Measurements from ENCODE around the gene KRTAP1-1. TPM values are rescaled to one million over a fixed set of nuclear protein-coding genes. Genes with fewer than 3 reads are reported as not detected.
"Not testable (repeated sequence)": the region's sequence is repeated elsewhere in the genome, so short reads cannot be mapped to it uniquely, and the experiment has no call there.

The KRTAP1-1 gene
- polyA plus RNA-seq (ENCODE audit: insufficient read length) = not detected

GRCh38 chr17:41040783-41041571 is at the start of gene KRTAP1-1:
TSS of gene KRTAP1-1 (minus strand) at chr17:41041450. CDS start at chr17:41041397, 53 bp downstream.
- DNase-seq (ENCODE audit: low read depth) = not testable (repeated sequence)

GRCh38 chr17:41088760-41089352 is 47.6 kb upstream of the KRTAP1-1 start:
- DNase-seq (ENCODE audit: low read depth) = not testable (repeated sequence)

DNA sequence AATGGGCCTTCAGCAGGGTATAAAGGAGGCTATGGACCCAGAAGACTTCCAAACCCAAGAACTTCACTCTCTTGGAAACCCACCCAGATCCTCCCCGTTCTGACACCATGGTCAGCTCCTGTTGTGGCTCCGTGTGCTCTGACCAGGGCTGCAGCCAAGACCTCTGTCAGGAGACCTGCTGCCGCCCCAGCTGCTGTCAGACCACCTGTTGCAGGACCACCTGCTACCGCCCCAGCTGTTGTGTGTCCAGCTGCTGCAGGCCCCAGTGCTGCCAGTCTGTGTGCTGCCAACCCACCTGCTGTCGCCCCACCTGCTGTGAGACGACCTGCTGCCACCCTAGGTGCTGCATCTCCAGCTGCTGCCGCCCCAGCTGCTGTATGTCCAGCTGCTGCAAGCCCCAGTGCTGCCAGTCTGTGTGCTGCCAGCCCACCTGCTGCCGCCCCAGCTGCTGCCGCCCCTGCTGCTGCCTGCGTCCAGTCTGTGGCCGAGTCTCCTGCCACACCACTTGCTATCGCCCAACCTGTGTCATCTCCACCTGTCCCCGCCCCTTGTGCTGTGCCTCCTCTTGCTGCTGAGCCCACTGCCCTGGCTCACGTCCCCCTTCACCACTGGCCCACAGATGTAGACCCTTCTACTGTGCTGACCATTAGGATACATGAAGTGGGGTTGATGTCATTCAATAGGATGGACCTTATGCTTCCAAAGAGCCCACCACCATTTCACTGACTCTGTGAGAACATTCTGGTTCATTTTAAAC is 43.0 kb upstream of the KRTAP1-1 start, which contains the start of gene KRTAP4-7:
Gene KRTAP4-7 (plus strand): TSS at position 51 of the 757 bp plus-strand sequence. CDS start 57 bp downstream, at position 108.
- DNase-seq (ENCODE audit: low read depth) = not testable (repeated sequence)

DNA sequence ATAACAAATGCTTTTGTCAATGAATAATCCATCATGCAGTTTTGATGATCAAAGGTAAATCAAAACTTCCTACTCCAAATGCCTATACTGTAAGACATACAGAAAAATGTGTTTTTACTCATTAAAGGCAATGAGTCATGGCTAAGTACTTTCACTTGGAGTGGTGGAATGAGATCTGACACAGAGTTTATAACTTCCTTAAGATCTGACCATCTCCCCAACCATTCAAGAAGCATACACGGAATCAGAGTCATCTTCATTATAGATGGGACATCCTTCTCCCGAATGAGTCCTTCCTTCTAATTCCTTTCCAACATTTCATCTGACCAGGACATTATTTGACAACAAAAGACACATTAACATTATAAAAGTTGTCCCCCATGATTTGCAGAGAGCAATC is 42.2 kb upstream of the KRTAP1-1 start:
- DNase-seq (ENCODE audit: low read depth) = not testable (repeated sequence)

DNA sequence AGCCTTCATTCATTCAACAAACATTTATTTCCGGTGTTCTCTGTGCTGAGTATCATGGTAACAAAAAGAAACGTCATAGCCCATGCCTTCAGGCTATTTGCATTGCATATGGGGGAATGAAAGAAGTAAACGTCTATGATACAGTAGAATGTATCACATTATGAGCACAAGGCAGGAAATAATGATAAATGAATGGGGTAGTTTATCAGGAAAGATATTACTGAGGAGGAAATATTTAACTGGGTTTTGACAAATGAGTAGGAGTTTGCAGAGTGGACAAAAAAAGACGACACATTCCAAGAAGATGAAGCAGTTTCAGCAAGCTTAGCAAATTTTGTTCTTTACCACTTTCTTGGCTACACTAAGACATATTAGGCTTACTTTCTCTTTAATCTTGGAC is 41.4 kb upstream of the KRTAP1-1 start:
- no peak for DNase-seq (ENCODE audit: low read depth)

- no peak for DNase-seq (ENCODE audit: low read depth)
Measured at GRCh38 chr17:41076788-41077187, 35.5 kb upstream of the KRTAP1-1 start.

DNA sequence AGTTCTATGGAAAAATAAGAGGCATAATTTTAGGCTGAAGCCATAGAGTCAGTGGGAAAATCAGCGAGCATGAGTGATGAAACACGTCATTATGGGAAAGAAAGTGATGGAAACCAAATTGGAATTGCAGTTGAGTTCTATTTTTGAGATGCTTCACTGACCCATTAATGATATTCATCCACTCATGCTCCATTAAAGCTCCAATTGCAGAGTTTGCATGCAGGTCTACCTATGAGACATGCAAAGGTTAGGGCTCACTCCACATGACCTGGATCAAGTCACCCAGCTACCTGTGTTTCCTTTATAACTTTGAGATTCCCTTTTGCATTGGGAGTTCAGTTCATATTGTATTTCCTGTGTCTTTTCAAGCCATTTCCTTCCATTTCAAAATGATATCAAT is 32.4 kb upstream of the KRTAP1-1 start:
- no peak for DNase-seq (ENCODE audit: low read depth)

DNA sequence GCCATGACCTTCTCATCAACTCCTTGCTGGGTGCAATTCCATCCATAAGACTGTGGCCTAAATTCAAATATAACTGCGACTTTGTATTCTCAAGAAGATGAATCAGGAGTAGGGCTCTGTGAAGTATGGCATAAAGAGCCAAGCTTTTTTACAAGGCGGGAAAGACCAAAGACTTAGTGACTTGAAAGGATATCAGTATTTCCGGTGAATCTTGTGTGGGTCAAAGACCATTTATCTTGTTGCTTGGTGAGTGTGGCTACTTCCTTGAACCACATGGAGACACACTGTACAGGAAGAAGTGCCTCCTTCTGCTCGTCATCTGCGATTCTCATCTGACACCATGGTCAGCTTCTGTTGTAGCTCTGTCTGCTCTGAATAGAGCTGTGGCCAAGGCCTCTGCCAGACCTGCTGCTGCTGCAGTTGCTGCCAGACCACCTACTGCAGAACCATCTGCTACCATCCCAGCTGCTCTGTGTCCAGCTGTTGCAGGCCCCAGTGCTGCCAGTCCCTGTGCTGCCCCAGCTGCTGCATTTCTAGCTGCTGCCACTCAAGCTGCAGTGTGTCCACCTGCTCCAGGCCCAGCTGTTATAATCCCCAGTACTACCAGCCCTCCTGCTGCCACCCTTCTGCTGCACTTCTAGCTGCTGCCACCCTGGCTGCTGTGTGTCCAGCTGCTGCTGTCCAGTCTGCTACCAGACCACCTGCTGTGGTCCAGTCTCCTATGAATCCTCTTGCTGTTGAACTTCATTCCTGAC is 30.5 kb upstream of the KRTAP1-1 start:
- DNase-seq (ENCODE audit: low read depth) = no peak

GRCh38 chr17:41069031-41069430 is 27.8 kb upstream of the KRTAP1-1 start:
- no peak for DNase-seq (ENCODE audit: low read depth)

GRCh38 chr17:41067281-41067680 is 26.0 kb upstream of the KRTAP1-1 start:
- no peak for DNase-seq (ENCODE audit: low read depth)

- no peak for DNase-seq (ENCODE audit: low read depth)
Measured at GRCh38 chr17:41065829-41066624, 24.8 kb upstream of the KRTAP1-1 start, which contains the start of gene KRTAP2-4. TSS of gene KRTAP2-4 (minus strand) at chr17:41065879. CDS start at chr17:41065845, 34 bp downstream.

DNA sequence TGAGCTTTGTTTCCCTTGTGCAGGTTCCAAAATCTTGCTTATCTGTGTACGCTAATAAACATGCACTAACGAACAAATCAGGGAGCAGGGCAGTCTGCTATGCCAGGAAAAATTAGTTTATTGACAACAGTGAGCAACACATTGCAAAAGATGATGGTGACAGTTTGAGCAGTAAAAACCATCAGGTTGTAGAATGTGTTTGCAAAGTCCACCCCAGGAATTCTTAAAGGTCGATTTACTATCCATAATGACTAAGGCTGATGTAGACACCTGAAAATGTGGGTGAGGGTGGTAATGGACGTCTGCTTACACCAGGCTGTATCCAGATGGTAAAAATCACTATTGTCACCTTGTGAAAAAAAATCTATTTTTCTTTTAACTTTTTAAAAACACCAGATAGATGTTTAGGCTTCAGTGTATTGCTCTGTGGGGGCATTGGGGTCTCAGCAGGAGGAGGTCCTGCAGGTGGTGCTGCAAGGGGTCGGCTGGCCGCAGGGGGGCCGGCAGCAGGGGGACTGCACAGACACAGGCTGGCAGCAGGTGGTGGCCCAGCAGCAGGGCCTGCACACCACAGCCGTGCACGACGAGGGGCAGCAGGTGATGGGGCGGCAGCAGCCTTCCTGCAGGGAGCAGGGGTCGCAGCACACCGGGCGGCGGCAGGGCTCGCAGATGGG is 23.9 kb upstream of the KRTAP1-1 start:
- not testable (repeated sequence) for DNase-seq (ENCODE audit: low read depth)

GRCh38 chr17:41064301-41064700 is 23.1 kb upstream of the KRTAP1-1 start:
- no peak for DNase-seq (ENCODE audit: low read depth)

GRCh38 chr17:41063449-41063848 is 22.2 kb upstream of the KRTAP1-1 start:
- DNase-seq (ENCODE audit: low read depth) = no peak

DNA sequence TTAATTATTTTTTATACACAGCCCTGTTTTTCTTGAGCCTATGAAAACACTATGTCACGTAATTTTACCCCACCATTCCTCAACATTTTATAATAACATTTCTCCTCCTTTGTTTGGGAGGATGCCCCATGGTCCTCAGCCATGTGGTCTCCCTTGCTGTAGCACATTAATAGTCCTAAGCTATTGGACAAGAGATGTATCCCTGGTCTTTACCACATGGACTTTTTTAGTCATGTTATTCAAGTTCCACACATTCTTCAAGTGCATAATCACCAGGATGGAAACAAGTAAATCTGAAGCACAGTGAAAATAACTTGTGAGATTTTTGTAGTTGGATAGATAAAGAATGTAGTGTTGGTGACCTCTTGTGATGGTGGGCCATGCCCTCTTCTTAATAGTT is 20.7 kb upstream of the KRTAP1-1 start:
- DNase-seq (ENCODE audit: low read depth) = no peak

DNA sequence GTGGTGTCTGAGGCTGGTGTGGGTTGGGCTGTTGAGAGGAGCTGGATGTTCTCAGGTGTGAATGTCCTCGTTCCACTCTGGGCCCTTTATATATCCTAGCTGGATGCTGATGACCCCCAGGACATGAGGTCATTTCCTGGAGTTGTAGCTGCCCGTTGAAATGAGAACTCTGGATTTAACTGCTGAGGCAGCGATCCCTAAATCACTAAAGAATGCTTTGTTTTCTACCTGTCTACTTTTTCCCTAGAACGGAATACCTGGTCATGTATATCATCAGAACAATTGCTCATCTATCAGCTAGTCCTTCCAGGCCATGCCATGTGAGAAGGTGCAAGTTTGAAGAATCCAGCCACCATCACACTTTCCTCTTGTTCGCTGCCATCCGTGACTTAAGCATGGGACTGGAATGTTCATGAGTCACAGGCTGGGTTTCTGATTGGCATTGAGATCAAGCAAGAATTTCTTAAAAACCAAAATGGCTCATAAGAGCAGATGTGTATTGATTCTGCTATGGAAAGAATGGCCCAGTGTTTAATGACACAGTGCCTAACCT is 18.9 kb upstream of the KRTAP1-1 start, which contains the start of gene KRTAP2-3:
Gene KRTAP2-3 (minus strand): TSS at position 63 of the 553 bp plus-strand sequence. CDS start 64 bp downstream, outside the sequence.
- DNase-seq (ENCODE audit: low read depth) = no peak

DNA sequence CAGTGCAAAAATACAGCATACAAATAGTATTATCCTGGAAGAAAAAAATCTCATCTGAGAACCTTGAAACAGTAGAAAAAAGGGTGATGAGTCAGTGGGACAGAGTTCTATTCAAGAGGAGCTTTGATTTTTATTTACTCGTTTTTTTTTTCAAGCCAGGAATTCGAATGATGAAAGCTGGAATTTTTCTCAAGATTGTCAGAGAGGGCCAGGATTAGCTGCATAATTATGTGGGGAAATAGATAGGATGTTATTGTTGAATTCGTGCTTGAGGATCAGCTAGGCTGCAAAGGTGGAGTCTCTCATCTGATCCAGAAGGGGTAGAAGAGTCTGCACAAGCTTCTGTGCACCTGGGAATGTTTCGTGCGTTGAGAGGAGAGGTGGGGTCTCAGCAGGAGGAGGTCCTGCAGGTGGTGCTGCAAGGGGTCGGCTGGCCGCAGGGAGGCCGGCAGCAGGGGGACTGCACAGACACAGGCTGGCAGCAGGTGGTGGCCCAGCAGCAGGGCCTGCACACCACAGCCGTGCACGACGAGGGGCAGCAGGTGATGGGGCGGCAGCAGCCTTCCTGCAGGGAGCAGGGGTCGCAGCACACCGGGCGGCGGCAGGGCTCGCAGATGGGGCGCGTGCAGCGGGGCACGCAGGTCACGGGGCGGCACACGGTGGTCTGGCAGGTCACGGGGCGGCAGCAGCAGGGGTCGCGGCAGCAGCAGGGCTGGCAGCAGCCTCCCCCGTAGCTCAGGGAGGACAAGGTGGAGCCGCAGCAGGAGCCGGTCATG is 18.2 kb upstream of the KRTAP1-1 start:
- DNase-seq (ENCODE audit: low read depth) = not testable (repeated sequence)

DNA sequence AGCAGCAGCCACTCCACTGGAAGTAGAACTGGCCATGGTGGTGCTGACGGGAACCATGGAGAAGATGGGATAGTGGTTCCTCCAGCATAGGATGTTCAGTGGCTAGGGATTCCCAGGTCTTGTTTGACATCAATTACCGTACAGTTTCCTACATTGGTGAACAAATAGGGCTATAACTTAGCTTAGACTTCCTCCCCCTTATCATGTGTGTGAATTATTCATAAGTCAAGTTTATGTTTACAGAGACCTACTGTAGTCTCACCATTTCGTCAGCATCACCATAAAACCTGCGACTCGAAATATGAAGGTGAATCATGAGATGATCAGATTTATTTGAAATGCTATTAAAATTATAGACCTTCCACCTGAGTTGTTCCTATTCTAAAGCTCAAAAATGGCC is 17.5 kb upstream of the KRTAP1-1 start:
- no peak for DNase-seq (ENCODE audit: low read depth)

- DNase-seq (ENCODE audit: low read depth) = no peak
Measured at GRCh38 chr17:41057547-41057946, 16.3 kb upstream of the KRTAP1-1 start.

Measured in forelimb muscle (tissue), 1 donor.